Fibroblast of villous mesenchyme (primary cell): Measurements from ENCODE around the gene NKAIN2. TPM values are rescaled to one million over a fixed set of nuclear protein-coding genes. Genes with fewer than 3 reads are reported as not detected.
"Not testable (repeated sequence)": the region's sequence is repeated elsewhere in the genome, so short reads cannot be mapped to it uniquely, and the experiment has no call there.

Experiments used
- DNase-seq: peaks from one replicate; pipeline ENCODE4 v3.0.0-alpha.2; 2010; ENCODE audit warnings: low read depth
- H3K4me3 ChIP-seq: 2 replicates; pipeline ENCODE4 v1.5.1; 2011; ENCODE audit warnings: low read depth, mild to moderate bottlenecking, low read length
- CTCF ChIP-seq: IDR thresholded peaks from 2 replicates; pipeline ENCODE4 v1.5.1; 2012; ENCODE audit warnings: low read depth, mild to moderate bottlenecking, low read length; ENCODE audit not compliant: insufficient read depth
- total RNA-seq: library from RNA; depleted of rRNA; stranded (reverse); fragments of >200 nt; gene quantifications from 2 replicates; pipeline ENCODE4 v1.2.3, GENCODE V29; 2012

Gene NKAIN2
- total RNA-seq, 1 donor, result not detected

DNA sequence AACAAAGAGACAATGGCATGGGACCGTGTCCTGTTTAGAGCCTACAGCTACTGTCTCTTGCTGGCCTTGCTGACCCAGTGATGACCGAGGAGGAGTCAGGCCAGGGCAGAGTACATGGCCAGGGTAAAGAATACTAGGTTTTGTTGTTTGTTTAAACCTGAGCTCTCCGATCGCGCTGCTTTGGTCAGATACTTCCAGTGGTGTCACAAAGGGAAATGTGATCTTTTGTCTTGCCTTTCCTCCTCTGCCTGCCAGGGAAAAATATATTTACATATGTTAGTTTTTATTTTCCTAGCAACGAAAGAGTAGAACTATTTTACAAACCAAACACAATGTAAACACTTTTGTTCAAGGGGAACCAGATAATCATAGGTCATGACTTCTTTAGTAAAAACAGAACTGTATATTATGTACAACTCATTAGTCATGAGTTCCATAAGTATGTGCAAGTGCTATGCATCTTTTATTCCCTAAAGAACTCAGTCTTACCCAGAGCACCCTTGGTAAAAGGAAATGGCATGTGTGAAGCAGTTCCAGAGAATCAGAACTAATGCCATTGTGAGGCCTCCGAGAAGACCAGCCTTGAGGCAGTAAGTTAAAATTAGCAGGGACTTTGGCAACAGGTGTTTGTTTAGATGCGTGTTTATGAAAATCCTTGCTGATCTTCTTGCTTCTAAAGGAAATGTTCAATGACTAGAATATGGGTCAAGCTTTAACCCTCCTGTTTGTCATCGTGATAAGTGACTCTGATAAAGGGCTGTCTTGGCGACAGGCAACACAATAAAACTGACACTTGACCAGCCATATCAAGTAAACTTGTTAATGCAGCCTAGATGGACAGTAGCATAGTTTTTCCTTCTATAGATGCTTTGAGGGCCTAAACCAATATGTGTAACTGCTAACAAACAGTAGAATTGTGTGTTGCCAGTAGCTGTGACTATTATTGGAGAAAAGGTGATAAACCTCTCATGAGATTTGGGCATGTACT lies 204.6 kb downstream of the NKAIN2 start:
- H3K4me3 ChIP-seq, result no peak overlapping the region
- no peak for DNase-seq
- no peak for TF ChIP-seq CTCF

GRCh38 chr6:124008988-124009765 lies 205.5 kb downstream of the NKAIN2 start:
- DNase-seq, result no peak

DNA sequence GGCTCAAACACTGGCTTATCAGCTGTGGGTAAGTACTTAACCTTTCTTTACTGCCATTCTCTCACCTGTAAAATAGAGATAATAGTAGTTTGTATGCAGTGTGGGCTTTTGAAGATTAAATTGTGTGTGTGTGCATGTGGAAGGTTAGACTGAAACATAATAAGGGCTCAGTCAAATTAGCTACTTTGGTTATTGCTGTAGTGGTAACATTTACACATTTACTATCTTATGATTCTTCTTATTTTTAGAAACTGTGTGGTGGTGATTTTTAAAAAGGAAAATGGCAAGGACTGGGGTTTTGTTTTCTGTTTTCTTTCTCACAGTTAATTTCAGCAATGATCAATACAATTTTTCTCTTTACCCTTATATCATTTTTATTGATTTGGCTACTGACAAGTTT lies 206.9 kb downstream of the NKAIN2 start:
- DNase-seq, result no peak
- TF ChIP-seq CTCF, result no peak
- H3K4me3 ChIP-seq, result no peak overlapping the region

More at GRCh38 chr6:124008988-124009765, 205.5 kb downstream of the NKAIN2 start:
- no peak for TF ChIP-seq CTCF
- no peak overlapping the region for H3K4me3 ChIP-seq

GRCh38 chr6:124011180-124011579 lies 207.5 kb downstream of the NKAIN2 start:
- no peak for DNase-seq
- TF ChIP-seq CTCF, result no peak
- H3K4me3 ChIP-seq, result no peak overlapping the region

DNA sequence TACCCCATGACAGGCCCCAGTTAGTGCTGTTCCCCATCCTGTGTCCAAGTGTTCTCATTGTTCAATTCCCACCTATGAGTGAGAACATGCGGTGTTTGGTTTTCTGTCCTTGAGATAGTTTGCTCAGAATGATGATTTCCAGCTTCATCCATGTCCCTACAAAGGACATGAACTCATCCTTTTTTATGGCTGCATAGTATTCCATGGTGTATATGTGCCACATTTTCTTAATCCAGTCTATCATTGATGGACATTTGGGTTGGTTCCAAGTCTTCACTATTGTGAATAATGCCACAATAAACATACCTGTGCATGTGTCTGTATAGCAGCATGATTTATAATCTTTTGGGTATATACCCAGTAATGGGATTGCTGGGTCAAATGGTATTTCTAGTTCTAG lies 218.4 kb downstream of the NKAIN2 start:
- not testable (repeated sequence) for H3K4me3 ChIP-seq, DNase-seq

DNA sequence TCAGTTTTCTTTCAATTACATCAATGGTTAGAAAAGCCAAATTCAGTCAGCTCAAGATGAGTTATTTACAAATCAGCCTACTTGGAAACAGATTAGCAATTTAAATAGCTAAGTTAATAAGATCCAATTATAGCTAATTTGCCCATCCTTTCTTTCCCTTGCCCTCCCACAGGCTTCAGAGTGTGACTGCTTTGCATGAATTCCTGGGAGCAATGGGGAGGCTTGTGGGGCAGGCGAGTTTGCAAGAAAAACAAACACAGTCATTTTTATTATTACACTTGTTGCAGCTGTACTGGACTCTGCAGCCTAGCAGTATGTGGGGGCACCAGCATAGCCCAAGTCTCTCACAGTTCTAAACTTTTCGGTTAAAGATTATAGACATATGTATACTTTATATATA lies 219.0 kb downstream of the NKAIN2 start:
- H3K4me3 ChIP-seq, result no peak overlapping the region
- no peak for DNase-seq
- TF ChIP-seq CTCF, result no peak

GRCh38 chr6:124026694-124027093 lies 223.0 kb downstream of the NKAIN2 start:
- DNase-seq, result no peak
- TF ChIP-seq CTCF, result no peak
- H3K4me3 ChIP-seq, result no peak overlapping the region
